GM18867 (cell line): ENCODE data around the gene PRL.

ENCODE experiments used
- ATAC-seq: cut with Tn5 transposase; IDR thresholded peaks from one replicate; pipeline ENCODE4 v1.9.1; 2021; ENCODE audit warnings: mild to moderate bottlenecking, moderate library complexity; ENCODE audit not compliant: unreplicated experiment

Gene PRL

GRCh38 chr6:22295145-22295544, 1.7 kb downstream of the PRL start:
- no peak for ATAC-seq

- no peak for ATAC-seq
Observed at GRCh38 chr6:22294301-22294700, 2.5 kb downstream of the PRL start.

GRCh38 chr6:22290045-22290444, 6.8 kb downstream of the PRL start:
- no peak for ATAC-seq

- no peak for ATAC-seq
Observed at GRCh38 chr6:22288721-22289120, 8.1 kb downstream of the PRL start.

- ATAC-seq = no peak
Observed at GRCh38 chr6:22284666-22285065, 12.2 kb downstream of the PRL start.

- ATAC-seq = no peak
Observed at GRCh38 chr6:22281341-22282085, 15.3 kb downstream of the PRL start.

GRCh38 chr6:22279427-22279826, 17.4 kb downstream of the PRL start:
- no peak for ATAC-seq

- peak; percentile 82 for ATAC-seq
Observed at GRCh38 chr6:22271081-22271480, 25.8 kb downstream of the PRL start.

- ATAC-seq = no peak
Observed at GRCh38 chr6:22263748-22264147, 33.1 kb downstream of the PRL start.

- no peak for ATAC-seq
Observed at GRCh38 chr6:22254886-22255285, 42.0 kb downstream of the PRL start.

- no peak for ATAC-seq
Observed at GRCh38 chr6:22253955-22254655, 42.7 kb downstream of the PRL start.

GRCh38 chr6:22251348-22251747, 45.5 kb downstream of the PRL start:
- ATAC-seq = no peak

GRCh38 chr6:22250486-22250885, 46.4 kb downstream of the PRL start:
- ATAC-seq = no peak

GRCh38 chr6:22249711-22250350, 47.0 kb downstream of the PRL start:
- no peak for ATAC-seq

- ATAC-seq = no peak
Observed at GRCh38 chr6:22248513-22249308, 48.1 kb downstream of the PRL start.

- no peak for ATAC-seq
Observed at GRCh38 chr6:22247916-22248482, 48.8 kb downstream of the PRL start.

GRCh38 chr6:22240025-22240424, 56.8 kb downstream of the PRL start:
- no peak for ATAC-seq

- no peak for ATAC-seq
Observed at GRCh38 chr6:22239261-22239921, 57.4 kb downstream of the PRL start.

GRCh38 chr6:22238861-22239260, 58.0 kb downstream of the PRL start:
- no peak for ATAC-seq

- ATAC-seq = no peak
Observed at GRCh38 chr6:22237526-22237925, 59.3 kb downstream of the PRL start.
